Kidney epithelial cell (primary cell): ENCODE results near the gene KCNQ4. TPM values are rescaled to one million over a fixed set of nuclear protein-coding genes. Genes with fewer than 3 reads are reported as not detected.

Experiments
- DNase-seq: peaks from one replicate; pipeline ENCODE4 v3.0.0-alpha.2; 2010; ENCODE audit warnings: low read depth
- H3K27me3 ChIP-seq: 2 replicates; pipeline ENCODE4 v1.6.0; 2011; ENCODE audit warnings: low read length; ENCODE audit not compliant: control insufficient read depth, insufficient read depth
- H3K36me3 ChIP-seq: 2 replicates; pipeline ENCODE4 v1.5.1; 2011; ENCODE audit warnings: low read length; ENCODE audit not compliant: control insufficient read depth, insufficient read depth
- H3K4me3 ChIP-seq: 2 replicates; pipeline ENCODE4 v1.5.1; 2011; ENCODE audit warnings: low read depth, mild to moderate bottlenecking, control low read depth, low read length
- total RNA-seq: library from RNA; depleted of rRNA; stranded (reverse); fragments of >200 nt; gene quantifications from 2 replicates; pipeline ENCODE4 v1.2.3, GENCODE V29; 2015
- TF ChIP-seq, protein P1 (sequence below): IDR thresholded peaks from 2 replicates; pipeline ENCODE4 v1.5.1; 2011; ENCODE audit warnings: mild to moderate bottlenecking, moderate library complexity, low read length, control low read depth, inconsistent platforms; ENCODE audit not compliant: insufficient read depth, poor library complexity, severe bottlenecking

Gene KCNQ4
- total RNA-seq, 1 donor from 2014 or later = 2.8 TPM

DNA sequence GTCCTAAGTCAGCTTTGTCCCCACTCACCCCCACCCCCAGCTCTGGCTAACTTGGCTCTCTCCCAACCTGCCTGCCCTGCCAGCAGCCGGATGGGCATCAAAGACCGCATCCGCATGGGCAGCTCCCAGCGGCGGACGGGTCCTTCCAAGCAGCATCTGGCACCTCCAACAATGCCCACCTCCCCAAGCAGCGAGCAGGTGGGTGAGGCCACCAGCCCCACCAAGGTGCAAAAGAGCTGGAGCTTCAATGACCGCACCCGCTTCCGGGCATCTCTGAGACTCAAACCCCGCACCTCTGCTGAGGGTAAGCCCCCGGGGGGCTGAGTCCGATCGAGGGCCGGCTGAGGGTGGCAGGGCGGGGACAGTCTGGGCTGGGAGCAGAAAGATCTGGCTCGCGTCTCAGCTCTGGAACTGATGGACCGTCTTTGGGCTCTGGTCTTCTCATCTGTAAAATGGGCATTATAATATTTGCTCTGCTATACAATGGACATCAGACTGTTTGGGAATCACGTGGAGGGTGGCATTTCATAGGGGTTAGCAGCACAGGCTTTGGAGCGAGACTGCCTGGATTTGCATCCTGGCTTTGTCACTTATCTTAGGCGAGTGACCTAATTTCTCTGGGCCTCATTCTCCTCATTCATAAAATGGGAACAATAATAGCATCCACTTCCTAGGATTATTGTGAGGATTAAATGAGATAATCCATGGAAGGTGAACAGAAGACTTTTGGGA, 47.6 kb downstream of the KCNQ4 start:
- H3K27me3 ChIP-seq = no peaks in the 10 kb centered on the region
- H3K36me3 ChIP-seq = no peaks in the 10 kb centered on the region
- TF ChIP-seq, protein P1, sequence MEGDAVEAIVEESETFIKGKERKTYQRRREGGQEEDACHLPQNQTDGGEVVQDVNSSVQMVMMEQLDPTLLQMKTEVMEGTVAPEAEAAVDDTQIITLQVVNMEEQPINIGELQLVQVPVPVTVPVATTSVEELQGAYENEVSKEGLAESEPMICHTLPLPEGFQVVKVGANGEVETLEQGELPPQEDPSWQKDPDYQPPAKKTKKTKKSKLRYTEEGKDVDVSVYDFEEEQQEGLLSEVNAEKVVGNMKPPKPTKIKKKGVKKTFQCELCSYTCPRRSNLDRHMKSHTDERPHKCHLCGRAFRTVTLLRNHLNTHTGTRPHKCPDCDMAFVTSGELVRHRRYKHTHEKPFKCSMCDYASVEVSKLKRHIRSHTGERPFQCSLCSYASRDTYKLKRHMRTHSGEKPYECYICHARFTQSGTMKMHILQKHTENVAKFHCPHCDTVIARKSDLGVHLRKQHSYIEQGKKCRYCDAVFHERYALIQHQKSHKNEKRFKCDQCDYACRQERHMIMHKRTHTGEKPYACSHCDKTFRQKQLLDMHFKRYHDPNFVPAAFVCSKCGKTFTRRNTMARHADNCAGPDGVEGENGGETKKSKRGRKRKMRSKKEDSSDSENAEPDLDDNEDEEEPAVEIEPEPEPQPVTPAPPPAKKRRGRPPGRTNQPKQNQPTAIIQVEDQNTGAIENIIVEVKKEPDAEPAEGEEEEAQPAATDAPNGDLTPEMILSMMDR = no peak
- no peak overlapping the region for H3K4me3 ChIP-seq
- DNase-seq = no peak

DNA sequence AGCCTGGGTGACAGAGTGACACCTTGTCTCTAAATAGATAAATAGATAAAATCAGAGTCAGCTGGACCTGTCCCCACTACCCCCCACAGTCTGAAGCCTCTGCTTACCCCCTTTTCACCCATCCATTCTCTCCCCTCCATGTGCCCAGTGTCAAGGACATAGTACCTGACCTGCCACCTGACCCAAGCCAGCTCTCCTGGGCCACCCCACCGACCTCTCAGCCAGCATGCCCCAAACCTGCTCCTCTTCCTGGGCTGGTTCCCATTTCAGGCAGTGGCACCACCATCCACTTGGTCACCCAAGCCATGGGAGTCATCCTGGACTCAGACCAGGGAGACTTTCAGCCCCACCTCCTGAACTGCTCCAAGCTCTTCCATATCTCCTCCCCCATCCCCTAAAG, 50.4 kb downstream of the KCNQ4 start:
- Histone ChIP-seq H3K36me3 (no peaks in the 10 kb centered on the region), H3K4me3 (no peak overlapping the region), H3K27me3 (no peaks in the 10 kb centered on the region)
- DNase-seq = no peak
- TF ChIP-seq, protein P1 = no peak

DNA sequence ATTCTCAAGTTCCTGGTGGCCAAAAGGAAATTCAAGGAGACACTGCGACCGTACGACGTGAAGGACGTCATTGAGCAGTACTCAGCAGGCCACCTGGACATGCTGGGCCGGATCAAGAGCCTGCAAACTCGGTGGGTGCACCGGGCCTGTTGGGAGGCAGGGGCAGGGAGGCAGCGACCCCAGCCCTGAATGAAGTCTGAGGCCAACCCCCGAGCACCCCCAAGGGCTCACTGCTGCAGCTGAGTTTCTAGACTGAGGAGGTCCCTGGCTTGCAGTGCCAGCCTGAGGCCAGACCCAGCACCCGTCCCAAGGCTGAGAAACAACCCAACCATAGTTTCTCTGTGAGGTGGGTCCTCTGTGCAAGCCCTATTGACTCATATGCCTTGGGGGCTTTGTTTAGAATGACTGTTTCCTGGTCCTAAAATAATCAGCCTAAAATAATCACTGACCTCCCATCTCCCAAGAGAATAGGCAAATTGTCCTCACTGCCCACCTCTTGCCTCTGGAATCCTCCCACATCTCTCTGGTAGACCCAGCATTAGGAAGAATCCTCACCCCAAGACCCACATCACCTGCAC, 51.5 kb downstream of the KCNQ4 start:
- no peak for DNase-seq
- no peak overlapping the region for H3K4me3 ChIP-seq
- H3K36me3 ChIP-seq = no peaks in the 10 kb centered on the region
- TF ChIP-seq, protein P1 = no peak
- no peaks in the 10 kb centered on the region for H3K27me3 ChIP-seq

DNA sequence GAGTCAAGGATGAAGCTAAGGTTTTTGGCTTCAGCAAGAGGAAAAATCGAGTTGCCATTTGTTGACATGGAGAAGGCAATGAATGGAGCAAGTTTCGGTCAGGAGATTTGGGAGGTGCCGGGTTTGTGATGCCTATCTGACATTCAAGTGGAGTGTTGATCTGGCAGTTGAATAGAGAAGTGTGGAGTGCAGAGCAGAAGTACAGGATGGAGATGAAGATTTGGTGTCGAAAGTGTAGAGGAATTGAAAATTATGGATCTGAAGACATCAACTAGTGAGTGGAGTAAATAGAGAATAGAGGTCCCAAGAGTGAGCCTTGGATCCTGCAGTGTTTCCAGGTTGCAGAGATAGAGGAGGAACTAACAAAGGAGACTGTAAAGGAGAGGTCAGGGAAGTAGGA, 52.7 kb downstream of the KCNQ4 start:
- H3K27me3 ChIP-seq = no peaks in the 10 kb centered on the region
- DNase-seq = no peak
- H3K4me3 ChIP-seq = no peak overlapping the region
- H3K36me3 ChIP-seq = no peaks in the 10 kb centered on the region
- TF ChIP-seq, protein P1 = no peak

DNA sequence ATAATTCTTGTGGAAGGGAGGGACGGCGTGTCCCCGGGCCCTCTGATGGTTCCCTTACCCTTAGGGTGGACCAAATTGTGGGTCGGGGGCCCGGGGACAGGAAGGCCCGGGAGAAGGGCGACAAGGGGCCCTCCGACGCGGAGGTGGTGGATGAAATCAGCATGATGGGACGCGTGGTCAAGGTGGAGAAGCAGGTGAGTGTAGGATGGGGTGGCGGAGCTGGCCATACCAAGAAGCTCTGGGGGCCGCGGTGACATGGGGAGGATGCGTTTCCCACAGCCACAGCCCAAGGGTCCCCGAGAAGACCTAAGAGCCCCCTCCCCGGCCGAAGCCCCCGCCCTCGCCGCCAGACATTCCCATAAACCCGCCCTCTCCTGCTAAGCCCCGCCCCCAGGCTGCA, 54.0 kb downstream of the KCNQ4 start:
- no peak for DNase-seq
- Histone ChIP-seq H3K27me3 (no peaks in the 10 kb centered on the region), H3K4me3 (no peak overlapping the region), H3K36me3 (no peaks in the 10 kb centered on the region)
- TF ChIP-seq, protein P1 = no peak
